AG09319 (cell line): ENCODE measurements around the gene PHTF1.
A peak's percentile ranks its signal among the peaks of the same experiment; 100 is the strongest.

Experiments used
- DNase-seq: peaks from one replicate; pipeline ENCODE4 v3.0.0-alpha.2; 2010; ENCODE audit warnings: low read depth; ENCODE audit errors: extremely low read depth
- TF ChIP-seq, protein P1 (sequence below): IDR thresholded peaks from 2 replicates; pipeline ENCODE4 v1.5.1; 2011; ENCODE audit warnings: low read depth, mild to moderate bottlenecking, inconsistent platforms, low read length, moderate library complexity

Gene PHTF1

DNA sequence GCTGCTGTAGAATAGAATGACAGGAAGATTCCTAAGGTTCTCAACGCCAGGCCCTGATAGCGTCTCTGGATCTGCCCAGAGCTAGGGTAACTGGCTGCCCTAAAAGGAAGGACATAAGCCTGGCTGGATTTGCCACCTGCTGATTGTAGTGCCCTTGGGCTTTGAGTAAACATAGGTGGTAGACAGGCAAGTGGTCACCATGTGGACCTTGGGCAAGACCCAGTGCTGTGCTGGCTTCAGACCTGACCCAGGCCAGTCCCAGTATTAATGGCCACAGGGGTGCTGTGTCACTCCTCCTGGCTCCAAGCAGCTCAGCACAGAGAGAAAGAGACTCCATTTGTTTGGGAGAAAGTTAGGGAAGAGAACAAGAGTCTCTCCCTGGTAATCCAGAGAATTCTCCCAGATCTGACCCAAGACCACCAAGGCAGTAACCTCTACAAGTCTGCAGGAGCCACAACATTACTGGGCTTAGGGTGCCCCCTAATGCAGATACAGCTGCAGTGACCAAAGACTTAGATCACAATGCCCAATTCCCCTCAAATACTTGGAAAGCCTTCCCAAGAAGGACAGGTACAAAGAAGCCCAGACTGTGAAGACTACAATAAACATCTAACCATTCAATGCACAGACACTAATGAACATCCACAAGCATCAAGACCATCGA lies 44.5 kb downstream of the PHTF1 start:
- TF ChIP-seq, protein P1, sequence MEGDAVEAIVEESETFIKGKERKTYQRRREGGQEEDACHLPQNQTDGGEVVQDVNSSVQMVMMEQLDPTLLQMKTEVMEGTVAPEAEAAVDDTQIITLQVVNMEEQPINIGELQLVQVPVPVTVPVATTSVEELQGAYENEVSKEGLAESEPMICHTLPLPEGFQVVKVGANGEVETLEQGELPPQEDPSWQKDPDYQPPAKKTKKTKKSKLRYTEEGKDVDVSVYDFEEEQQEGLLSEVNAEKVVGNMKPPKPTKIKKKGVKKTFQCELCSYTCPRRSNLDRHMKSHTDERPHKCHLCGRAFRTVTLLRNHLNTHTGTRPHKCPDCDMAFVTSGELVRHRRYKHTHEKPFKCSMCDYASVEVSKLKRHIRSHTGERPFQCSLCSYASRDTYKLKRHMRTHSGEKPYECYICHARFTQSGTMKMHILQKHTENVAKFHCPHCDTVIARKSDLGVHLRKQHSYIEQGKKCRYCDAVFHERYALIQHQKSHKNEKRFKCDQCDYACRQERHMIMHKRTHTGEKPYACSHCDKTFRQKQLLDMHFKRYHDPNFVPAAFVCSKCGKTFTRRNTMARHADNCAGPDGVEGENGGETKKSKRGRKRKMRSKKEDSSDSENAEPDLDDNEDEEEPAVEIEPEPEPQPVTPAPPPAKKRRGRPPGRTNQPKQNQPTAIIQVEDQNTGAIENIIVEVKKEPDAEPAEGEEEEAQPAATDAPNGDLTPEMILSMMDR: no peak; the same call in none of the 2 replicates

DNA sequence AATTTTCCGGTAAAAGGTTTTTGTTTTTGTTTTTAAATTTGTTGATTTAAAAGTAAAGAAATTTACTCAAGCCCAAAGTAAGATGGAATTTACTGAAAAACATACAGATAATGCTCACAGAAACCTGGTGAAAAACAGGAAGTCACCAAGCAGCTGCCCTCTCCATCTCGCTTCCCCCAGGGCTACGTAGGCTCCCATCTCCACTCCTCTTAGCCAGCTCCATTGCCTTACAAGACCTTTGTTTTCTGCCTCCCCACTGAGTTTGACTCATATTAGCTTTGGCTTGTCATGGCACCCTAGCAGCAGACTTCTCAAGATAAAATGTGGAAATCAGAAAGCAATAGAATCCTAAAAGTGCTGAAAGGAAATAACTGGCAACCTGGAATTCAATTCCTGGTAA lies 57.9 kb downstream of the PHTF1 start:
- DNase-seq: no peak

More for the DNA sequence above, 44.5 kb downstream of the PHTF1 start:
- DNase-seq: no peak

DNA sequence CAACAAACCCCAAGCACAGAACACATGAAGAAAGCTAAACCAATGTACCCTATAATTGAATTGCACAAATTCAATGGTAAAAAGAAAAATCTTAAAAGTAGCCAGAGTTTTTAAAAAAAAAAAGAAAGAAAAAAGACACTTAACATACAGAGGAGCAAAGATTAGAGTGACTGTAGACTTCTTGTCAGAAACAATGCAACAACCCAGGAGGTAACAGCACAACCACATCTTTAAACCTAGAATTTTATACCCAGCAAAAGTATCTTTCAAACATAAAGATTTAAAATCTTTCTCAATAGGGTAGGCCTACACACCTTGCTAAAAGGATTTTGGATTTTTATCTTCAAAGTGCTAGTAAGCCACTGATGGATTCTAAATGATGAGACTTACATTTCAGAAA lies 64.4 kb downstream of the PHTF1 start:
- TF ChIP-seq, protein P1: no peak

More for the DNA sequence above, 57.9 kb downstream of the PHTF1 start:
- TF ChIP-seq, protein P1: no peak

DNA sequence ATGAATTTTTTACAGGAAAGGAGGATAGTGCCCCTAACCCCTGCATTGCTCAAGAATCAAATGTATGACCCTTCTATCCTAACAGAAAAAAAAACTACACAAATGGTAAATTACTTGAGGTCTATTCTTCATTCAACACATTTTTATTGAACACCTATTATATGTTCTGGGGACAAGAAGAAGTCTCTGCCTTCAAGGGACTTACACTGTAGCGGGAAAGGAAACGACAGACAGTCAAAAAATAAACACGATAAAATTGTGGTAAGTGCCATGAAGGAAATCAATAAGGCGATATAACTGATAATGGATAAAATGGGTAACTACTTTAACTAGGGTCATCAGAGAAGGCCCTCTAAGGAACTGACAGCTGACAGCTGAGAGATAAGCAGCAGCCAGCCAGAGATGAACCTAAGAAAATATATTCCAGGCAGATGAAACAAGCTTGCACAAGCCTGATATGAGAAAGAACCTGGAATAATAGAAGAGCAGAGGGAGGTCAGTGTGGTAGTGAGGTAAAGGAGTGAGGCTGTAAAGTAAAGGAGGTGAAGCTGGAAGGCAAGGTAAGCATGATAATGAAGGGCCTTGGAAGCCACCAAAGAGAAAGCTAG lies 66.4 kb downstream of the PHTF1 start:
- DNase-seq: no peak
- TF ChIP-seq, protein P1: no peak

More for the DNA sequence above, 64.4 kb downstream of the PHTF1 start:
- no peak for DNase-seq

DNA sequence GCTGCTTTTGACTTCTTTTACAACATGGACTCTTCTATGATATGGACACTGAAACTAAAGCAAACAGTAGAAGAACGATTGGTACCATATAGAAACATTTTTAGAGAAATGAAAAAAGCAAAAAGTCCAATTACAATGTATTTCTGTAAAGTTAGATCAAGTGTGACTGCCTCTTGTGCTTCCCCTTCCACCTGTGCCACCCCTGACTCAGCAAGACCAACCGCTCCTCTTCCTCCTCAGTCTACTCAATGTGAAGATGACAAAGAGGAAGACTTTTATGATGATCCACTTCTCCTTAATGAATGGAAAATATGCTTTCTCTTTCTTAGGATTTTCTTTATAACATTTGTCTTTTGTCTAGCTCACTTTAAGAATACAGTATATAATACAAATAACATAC lies 66.9 kb downstream of the PHTF1 start:
- DNase-seq: no peak
- TF ChIP-seq, protein P1: no peak

DNA sequence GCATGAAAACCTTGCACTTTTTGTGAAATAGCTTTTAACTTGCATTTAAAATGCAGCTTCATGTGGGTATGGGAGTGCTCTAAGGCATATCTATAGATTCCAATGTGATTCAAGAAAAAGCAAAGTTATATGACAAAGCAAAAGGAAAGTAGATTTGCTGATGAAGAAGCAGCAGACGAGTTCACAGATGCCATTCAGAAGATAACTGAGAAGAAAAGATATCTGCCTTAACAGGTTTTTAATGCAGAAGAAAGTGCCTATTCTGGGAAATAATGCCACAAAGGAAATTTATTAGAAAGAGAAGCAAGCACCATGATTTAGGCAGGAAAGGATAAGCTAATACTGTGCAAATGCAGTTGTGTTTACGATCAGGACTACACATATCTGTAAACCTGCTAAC lies 68.1 kb downstream of the PHTF1 start:
- TF ChIP-seq, protein P1: no peak
- DNase-seq: no peak

DNA sequence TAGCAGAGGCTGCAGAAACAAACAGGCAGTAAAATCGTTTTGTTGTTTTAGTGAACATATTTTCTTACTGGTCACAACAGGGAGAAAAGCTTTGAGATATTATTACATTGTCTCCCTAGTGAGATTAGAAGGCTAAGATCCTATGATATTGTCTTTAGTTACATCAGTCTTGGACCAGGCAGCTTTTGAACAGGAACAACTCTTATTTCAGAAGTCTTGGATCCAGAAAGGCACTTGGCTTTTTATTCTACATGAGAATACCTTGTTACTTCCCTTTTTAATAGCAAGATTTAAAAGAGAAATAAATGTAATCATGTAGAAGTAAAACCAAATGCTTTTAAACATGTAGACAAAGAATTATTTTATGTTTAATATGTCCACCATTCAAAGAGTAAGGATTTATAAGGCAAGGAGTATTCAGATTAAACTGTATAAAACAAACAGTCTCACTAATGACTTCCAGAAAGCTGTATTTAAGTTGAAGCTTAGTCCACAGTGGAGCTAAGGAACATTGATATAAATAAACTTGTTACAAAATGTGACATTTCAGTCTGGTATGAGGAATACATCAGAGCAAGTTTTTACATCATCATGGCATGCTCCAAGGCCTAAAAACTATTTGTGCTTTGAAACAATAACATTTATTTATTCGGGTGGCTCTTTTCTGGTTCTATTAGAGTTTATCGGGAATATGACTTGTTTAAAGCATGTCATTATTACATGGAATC lies 72.2 kb downstream of the PHTF1 start:
- DNase-seq: peak; percentile 48
- TF ChIP-seq, protein P1: no peak
